HK-2 (cell line): ENCODE data around the gene TMEM242.

Experiments
- DNase-seq: peaks from one replicate; pipeline ENCODE4 v3.0.0-alpha.2; 2018; ENCODE audit not compliant: unreplicated experiment

The TMEM242 gene

GRCh38 chr6:157270916-157271315 is 52.4 kb downstream of the TMEM242 start:
- DNase-seq, result no peak

GRCh38 chr6:157270308-157270707 is 53.0 kb downstream of the TMEM242 start:
- DNase-seq, result no peak

- no peak for DNase-seq
Observed at GRCh38 chr6:157269261-157269794, 54.0 kb downstream of the TMEM242 start.

GRCh38 chr6:157268835-157269234 is 54.5 kb downstream of the TMEM242 start:
- no peak for DNase-seq

- DNase-seq, result no peak
Observed at GRCh38 chr6:157268396-157268795, 54.9 kb downstream of the TMEM242 start.

- no peak for DNase-seq
Observed at GRCh38 chr6:157267654-157268053, 55.7 kb downstream of the TMEM242 start.

GRCh38 chr6:157267109-157267611 is 56.2 kb downstream of the TMEM242 start:
- no peak for DNase-seq

- DNase-seq, result no peak
Observed at GRCh38 chr6:157266274-157267101, 56.8 kb downstream of the TMEM242 start.

GRCh38 chr6:157265635-157266034 is 57.7 kb downstream of the TMEM242 start:
- DNase-seq, result no peak

- DNase-seq, result no peak
Observed at GRCh38 chr6:157265186-157265585, 58.1 kb downstream of the TMEM242 start.

- DNase-seq, result no peak
Observed at GRCh38 chr6:157264701-157265100, 58.6 kb downstream of the TMEM242 start.

- DNase-seq, result no peak
Observed at GRCh38 chr6:157263881-157264397, 59.4 kb downstream of the TMEM242 start.

- no peak for DNase-seq
Observed at GRCh38 chr6:157263146-157263545, 60.2 kb downstream of the TMEM242 start.

GRCh38 chr6:157261606-157262005 is 61.7 kb downstream of the TMEM242 start:
- DNase-seq, result no peak

GRCh38 chr6:157260735-157261410 is 62.4 kb downstream of the TMEM242 start:
- no peak for DNase-seq

GRCh38 chr6:157259443-157259842 is 63.9 kb downstream of the TMEM242 start:
- DNase-seq, result no peak

- DNase-seq, result no peak
Observed at GRCh38 chr6:157258878-157259277, 64.4 kb downstream of the TMEM242 start.

- DNase-seq, result no peak
Observed at GRCh38 chr6:157255079-157255478, 68.2 kb downstream of the TMEM242 start.

GRCh38 chr6:157254538-157254937 is 68.8 kb downstream of the TMEM242 start:
- no peak for DNase-seq

GRCh38 chr6:157253699-157254098 is 69.6 kb downstream of the TMEM242 start:
- no peak for DNase-seq

GRCh38 chr6:157253017-157253416 is 70.3 kb downstream of the TMEM242 start:
- DNase-seq, result no peak

GRCh38 chr6:157251586-157252247 is 71.6 kb downstream of the TMEM242 start:
- no peak for DNase-seq
